ENCODE measurements around the gene LCMT2.

The LCMT2 gene

DNA sequence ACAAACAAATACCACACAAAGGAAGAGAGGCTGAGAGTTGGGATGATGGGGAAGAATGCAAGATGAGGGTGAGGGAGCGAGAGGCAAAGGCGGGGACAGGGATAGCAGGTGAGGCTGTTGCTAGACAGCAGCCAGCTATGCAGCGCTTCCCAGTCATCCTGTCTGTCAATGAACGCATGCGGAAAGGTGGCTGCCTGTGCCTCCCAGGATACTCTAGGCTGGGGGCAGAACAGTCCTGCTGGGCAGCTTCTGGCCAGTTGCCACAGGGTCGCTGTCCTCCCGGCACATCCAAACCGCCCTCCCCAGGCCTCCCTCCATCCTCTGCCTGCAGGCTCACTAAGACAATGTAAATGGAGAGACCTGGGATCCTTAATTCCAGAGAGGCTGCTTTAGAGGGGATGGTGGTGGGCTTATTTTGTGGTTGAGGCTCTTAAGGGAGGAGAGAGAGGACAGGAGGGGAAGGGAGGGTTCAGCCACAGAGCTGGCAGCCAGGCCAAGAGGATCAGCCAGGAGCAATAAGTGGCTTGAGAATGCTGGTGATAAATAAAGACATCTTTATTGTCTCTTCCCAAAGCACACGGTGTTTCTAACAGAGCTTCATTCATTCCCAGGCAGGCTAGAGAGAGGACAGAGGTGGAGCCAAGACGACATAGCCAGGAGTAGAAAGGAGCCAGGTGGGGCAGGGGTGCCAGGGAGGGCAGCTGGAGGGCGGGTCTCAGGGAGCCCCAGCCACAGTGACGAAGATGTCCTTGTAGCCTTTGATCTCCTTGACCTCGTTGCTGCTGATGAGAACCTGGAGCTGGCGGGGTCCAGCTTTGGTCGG, 54.4 kb downstream of the LCMT2 start:
- no peak for FAIRE-seq

DNA sequence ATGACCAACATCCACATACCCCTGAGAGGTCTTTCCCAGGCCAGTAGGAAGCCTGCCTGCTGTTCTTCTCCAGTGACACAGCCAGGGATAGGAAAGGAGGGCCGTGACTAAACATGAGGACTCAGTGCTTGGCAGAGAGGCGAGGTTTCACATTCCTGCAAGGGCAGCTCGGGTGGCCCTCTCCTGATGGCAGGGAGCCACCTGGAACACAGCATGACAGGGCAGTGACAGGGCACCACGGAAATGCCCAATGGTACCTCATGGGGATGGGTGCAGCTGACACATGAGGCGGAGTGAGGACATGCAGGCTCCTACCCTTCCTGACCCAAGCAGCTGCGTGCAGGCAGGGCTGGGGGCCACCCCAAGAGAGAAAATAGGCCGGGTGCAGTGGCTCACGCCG, 56.2 kb downstream of the LCMT2 start:
- no peak for FAIRE-seq

All from endometrium (tissue), 2 donors.